GM18499 (cell line): ENCODE results near the gene GNA12.

Experiments used
- ATAC-seq: cut with Tn5 transposase; IDR thresholded peaks from one replicate; pipeline ENCODE4 v1.9.1; 2021; ENCODE audit warnings: moderate number of reproducible peaks; ENCODE audit not compliant: insufficient read depth, unreplicated experiment

The GNA12 gene

GRCh38 chr7:2838873-2839578 is 5.1 kb downstream of the GNA12 start:
- no peak for ATAC-seq

GRCh38 chr7:2838451-2838850 is 5.7 kb downstream of the GNA12 start:
- ATAC-seq: no peak

DNA sequence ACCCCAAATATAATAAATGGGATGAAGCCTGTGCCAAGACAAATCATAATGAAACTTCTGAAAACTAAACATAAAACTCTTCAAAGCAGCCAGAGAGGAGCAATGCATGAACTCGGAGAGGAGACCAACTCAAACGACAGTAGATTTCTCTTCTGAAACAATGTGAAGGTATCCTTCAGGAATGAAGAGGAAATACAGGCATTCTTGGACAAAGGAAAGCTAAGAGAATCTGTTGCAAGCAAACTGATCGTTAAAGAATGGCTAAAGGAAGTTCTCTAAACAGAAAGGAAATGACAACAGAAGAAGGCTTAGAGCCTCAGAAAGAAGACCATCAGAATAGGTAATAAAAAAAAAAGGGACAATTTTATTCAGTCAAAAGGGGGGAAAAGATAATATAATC is 6.6 kb downstream of the GNA12 start:
- no peak for ATAC-seq

DNA sequence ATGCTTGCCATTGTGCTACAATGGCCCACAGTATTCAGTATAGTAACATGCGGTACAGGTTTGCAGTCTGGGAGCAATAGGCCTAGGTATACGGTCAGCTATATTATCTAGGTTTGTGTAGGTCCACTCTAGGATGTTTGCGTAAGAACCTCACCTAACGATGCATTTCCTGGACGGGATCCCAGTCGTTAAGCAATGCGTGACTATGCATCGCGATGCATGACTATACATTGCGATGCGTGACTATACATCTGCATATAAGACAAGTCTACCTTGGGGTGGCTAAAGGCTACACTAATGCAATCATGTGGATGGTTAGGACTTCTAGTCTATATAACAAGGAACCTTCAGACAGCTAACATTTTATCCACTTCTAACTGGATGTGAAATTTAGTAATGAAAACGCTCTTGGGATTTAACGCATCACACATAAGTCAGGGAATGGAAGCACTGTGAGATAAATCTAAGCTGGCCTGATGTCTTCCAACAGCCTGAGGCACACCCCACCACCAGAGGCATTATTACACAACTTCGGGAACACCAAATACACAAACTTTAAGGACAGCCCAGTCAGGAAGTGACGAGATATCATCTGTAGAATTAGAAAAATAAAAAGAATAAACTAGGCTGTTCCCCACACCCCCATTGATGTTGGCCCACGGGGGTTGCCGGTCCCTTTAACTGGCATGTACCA is 9.2 kb downstream of the GNA12 start:
- ATAC-seq: no peak

- no peak for ATAC-seq
Observed at GRCh38 chr7:2833083-2833910, 10.8 kb downstream of the GNA12 start.

- no peak for ATAC-seq
Observed at GRCh38 chr7:2832461-2832860, 11.6 kb downstream of the GNA12 start.

- ATAC-seq: no peak
Observed at GRCh38 chr7:2830609-2831376, 13.3 kb downstream of the GNA12 start.

DNA sequence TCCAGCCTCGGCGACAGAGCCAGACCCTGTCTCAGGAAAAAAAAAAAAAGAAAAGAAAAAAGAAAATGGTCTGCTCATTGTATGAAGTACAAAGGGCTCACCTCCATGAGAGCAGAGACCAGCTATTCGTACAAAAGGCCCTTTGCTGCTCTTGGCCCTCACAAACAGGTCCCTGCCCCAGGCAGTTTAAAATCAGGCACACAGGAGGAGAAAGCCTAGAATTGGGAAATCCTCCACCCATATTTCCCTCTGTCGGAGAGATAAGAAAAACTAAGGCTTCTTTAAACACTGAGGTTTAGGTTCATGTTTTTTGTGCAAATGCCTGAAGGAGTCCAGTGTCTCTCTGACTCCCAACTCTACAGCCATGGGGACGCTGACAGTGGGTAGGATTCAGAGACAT is 15.1 kb downstream of the GNA12 start:
- no peak for ATAC-seq

DNA sequence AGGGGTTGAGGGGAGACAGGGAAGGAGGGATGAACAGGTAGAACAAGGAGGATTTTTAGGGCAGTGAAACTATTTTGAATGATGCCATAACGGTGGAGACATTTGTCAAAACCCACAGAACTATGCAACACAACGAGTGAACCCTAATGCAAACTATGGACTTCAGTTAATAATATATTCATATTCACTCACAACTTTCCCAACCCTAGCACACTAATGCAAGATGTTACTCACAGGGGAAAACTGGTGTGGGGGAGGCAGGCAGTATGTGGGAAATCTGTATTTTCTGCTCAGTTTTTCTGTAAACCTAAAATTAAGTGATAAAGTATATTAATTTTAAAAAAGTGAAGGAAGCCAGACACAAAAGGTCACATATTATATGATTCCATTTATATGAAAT is 17.3 kb downstream of the GNA12 start:
- ATAC-seq: no peak

DNA sequence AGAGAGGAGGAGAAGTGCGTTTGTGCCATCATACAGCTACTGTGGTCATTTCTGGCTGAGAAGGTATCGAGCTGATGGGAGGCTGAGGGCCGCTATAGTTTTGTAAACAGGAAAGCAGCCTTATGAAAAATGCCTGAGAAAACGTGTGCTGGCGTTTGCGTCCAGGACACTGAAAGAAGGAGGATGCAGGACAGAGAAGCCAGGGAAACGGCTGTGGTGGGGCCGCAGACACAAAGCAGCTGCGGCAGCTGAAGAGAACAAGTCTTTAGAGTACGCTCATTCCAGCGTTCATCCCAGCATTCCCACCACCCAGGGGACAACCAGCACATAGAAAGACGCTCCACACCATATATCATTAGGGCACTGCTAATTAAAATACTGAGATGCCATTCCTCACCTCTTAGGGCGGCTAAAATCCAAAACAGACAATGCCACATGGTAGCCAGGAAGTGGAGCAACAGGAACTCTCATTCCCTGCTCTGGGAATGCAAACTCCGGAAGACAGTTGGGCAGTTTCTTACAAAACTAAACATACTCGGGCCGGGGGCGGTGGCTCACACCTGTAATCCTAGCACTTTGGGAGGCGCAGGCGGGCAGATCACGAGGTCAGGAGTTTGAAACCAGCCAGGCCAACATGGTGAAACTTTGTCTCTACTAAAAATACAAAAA is 18.4 kb downstream of the GNA12 start:
- no peak for ATAC-seq

- peak; percentile 55 for ATAC-seq
Observed at GRCh38 chr7:2824678-2825461, 19.2 kb downstream of the GNA12 start.

DNA sequence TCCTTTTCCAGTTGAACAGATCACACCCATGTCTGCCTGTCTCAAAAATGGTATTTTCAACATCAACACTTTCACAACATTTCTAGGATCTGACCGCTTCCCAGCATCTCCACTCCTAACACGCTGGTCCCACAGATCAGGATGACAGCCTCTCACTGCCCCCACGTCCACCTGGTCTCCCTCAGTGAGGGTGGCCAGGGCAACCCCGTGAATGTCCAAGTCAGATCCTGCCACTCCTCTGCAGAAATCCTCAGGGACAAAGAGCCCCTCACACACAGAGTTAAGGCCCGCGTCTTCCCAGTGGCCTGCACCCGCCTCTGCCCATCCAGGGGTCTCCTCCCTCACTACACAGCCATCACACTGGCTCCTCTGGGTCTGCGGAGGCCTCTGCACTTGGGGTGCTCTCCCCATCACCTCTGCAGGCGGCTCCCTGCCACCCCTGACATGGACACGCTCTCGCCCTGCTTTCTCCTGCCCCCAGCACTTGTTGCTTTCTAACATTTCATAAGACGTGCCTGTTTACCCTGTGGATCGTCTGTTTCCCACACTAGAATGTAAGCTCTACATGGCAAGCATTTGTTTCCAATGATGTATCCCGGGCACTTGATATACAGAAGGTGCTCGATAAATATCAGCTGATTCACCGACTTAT is 20.0 kb downstream of the GNA12 start:
- ATAC-seq: no peak

DNA sequence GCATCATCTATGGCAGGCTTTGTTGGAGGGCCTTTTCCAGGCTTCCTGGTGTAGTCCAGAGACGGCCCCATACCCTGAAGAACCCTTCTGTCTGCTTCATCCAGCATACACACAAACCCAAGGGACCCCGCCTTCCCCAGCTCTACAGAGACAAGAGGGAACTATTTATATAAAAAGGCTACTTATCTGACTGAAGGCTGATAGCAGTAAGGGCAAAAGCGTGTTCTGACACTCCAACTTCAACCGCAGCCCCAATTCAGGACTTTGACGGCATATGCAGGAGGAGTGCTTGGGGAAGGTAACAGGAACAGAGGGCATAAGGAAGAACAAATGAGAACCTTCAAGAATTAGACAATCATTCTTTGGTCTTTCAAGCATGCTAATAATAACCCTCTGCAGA is 21.0 kb downstream of the GNA12 start:
- no peak for ATAC-seq

DNA sequence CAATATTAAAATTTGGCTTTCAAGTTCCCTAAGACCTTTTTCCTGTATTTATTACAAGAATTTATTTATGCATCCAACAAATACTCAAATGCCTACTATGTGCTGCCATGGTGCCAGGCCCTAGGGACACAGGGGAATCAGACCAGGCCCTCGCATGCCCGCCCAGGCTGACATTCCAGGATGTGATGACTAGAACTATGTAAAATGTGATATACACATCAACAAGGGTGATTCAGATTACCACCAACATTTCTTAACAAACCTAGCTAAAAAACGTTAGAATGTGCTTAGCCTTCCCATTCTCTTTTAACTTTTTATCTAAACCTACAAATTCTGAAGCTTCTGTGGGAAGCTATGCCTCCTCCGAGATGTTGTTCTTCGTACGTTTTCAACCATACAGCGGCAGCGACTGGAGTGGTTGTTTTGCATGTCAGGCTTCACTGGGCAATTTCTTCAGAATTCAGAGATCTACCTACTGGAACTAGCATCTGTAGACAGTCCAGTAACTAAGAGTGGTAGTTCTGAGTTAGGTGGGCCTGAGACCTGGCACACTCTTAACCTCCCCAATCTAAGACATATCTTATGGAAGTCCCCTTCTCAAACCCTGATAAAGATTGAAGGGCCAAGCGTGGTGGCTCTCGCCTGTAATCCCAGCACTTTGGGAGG is 22.1 kb downstream of the GNA12 start:
- no peak for ATAC-seq

- no peak for ATAC-seq
Observed at GRCh38 chr7:2821161-2821841, 22.8 kb downstream of the GNA12 start.

DNA sequence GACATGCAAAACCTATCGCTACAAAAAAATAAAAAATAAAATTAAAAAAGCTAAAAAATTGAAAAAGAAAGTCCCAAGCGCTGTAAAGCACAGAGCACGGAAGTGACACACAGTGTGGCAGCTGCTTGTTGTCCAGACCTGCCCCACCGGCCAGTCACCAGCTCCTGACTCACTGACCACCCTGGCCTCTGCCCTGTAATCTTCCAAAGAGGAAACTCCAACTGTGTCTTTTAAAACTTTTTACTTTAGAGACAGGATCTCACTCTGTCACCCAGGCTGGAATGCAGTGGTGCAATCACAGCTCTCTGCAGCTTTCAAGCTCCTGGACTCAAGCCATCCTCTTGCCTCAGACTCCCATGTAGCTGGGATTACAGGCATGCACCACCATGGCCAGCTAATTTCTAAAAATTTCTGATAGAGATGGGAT is 23.6 kb downstream of the GNA12 start:
- no peak for ATAC-seq

DNA sequence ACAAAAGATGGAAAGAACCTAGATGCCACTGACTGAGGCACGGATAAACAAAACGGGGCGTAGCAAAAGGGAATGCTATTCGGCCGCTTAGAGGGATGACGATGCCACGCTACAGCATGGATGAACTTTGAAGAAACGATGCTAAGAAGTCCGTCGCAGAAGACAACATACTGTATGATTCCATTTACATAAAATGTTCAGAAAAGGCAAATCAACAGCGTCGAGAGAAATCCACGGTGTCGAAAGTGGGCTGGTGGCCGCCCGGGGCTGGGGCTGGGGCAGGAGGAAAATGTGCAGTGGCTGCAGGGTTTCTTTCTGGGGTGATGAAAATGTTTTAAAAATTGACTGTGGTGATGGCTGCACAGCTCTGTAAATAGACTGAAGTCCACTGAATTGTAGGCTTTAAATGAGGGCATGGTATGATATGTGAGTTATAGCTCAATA is 24.1 kb downstream of the GNA12 start:
- ATAC-seq: no peak
